T-cell (primary cell): ENCODE results near the gene IL16. TPM values are rescaled to one million over a fixed set of nuclear protein-coding genes. Genes with fewer than 3 reads are reported as not detected.

ENCODE experiments used
- ATAC-seq, 4 experiments: fragments of 200-7000 bp in 3 of 4; fragments of 150-1000 bp in 1 of 4; cut with Tn5 transposase; replicated peaks in 1 of 4; 1 replicate in 3 of 4; 2 replicates in 1 of 4; pipeline ENCODE4 v1.10.0; 2021; ENCODE audit warnings: moderate library complexity in 3 of 4, mild to moderate bottlenecking in 2 of 4, moderate number of reproducible peaks in 1 of 4
- CTCF ChIA-PET, 2 donors: fragments of 300-600 bp; sonication (Branson Sonifier 250); formaldehyde crosslinking; loops; one replicate each; lab custom pipeline; 2022; ENCODE audit warnings: antibody characterized with exemption in 2 of 2; lab: Charles Lee
- POLR2A ChIA-PET, 2 donors: fragments of 300-600 bp; sonication (Branson Sonifier 250); formaldehyde crosslinking; loops; one replicate each; lab custom pipeline; 2022; ENCODE audit warnings: antibody characterized with exemption in 2 of 2; lab: Charles Lee
- DNase-seq, 35 experiments: peaks; one replicate each; pipeline versions ENCODE4 v3.0.0 to v3.0.0-alpha.2; 2013 to 2023
- H3K27ac ChIP-seq: one replicate; pipeline ENCODE4 v1.5.1; 2013; ENCODE audit warnings: low read length
- H3K27me3 ChIP-seq, 2 experiments: replicated peaks in 1 of 2; 1 replicate in 1 of 2; 2 replicates in 1 of 2; pipeline versions ENCODE4 v1.6.1 to v1.7.0; 2013; ENCODE audit warnings: low read length in 1 of 2, mixed read lengths in 1 of 2; ENCODE audit not compliant: control insufficient read depth in 2 of 2, insufficient read depth in 2 of 2; ENCODE audit errors: extremely low read depth in 1 of 2
- H3K36me3 ChIP-seq, 2 donors: 1 replicate in 1 of 2; 2 replicates in 1 of 2; pipeline versions ENCODE4 v1.6.1 to v1.7.0; 2013; ENCODE audit warnings: low read length in 1 of 2; ENCODE audit not compliant: control insufficient read depth in 2 of 2, insufficient read depth in 1 of 2; ENCODE audit errors: extremely low read depth in 1 of 2
- H3K4me1 ChIP-seq, 2 experiments: 1 replicate in 1 of 2; 2 replicates in 1 of 2; pipeline versions ENCODE4 v1.6.1 to v1.7.0; 2013; ENCODE audit warnings: low read length in 2 of 2, mixed read lengths in 1 of 2; ENCODE audit not compliant: insufficient read depth in 2 of 2, control insufficient read depth in 1 of 2; ENCODE audit errors: extremely low read depth in 1 of 2
- H3K4me3 ChIP-seq, 2 donors: 1 replicate in 1 of 2; 2 replicates in 1 of 2; pipeline versions ENCODE4 v1.5.1 to v1.7.0; 2013; ENCODE audit warnings: mild to moderate bottlenecking in 2 of 2, low read length in 1 of 2, moderate library complexity in 1 of 2; ENCODE audit not compliant: control insufficient read depth in 1 of 2; ENCODE audit errors: extremely low read depth in 1 of 2
- H3K9me3 ChIP-seq: 2 replicates; pipeline ENCODE4 v1.7.0; 2013
- H3K27ac Mint-ChIP-seq, 2 donors: one replicate each; pipeline ENCODE4 v1.8.0; 2020 to 2021; ENCODE audit warnings: mild to moderate bottlenecking in 2 of 2, mixed read lengths in 2 of 2
- H3K27me3 Mint-ChIP-seq, 2 donors: one replicate each; pipeline ENCODE4 v1.8.0; 2021 to 2022; ENCODE audit warnings: mixed read lengths in 2 of 2
- H3K36me3 Mint-ChIP-seq: one replicate; pipeline ENCODE4 v1.8.0; 2021; ENCODE audit warnings: mixed read lengths
- H3K4me1 Mint-ChIP-seq, 3 donors: one replicate each; pipeline ENCODE4 v1.8.0; 2020 to 2022; ENCODE audit warnings: mixed read lengths in 3 of 3, mild to moderate bottlenecking in 1 of 3
- H3K4me3 Mint-ChIP-seq, 3 donors: one replicate each; pipeline ENCODE4 v1.8.0; 2020 to 2022; ENCODE audit warnings: mild to moderate bottlenecking in 3 of 3, mixed read lengths in 3 of 3, moderate library complexity in 3 of 3
- H3K9me3 Mint-ChIP-seq, 3 donors: one replicate each; pipeline ENCODE4 v1.8.0; 2020 to 2022; ENCODE audit warnings: mixed read lengths in 3 of 3
- WGBS: methylation state at CpG from one replicate; pipeline ENCODE4 v1.1.5; 2013; ENCODE audit warnings: missing lambda C conversion rate; ENCODE audit not compliant: insufficient coverage; 5-methylcytosine and 5-hydroxymethylcytosine counted together
- total RNA-seq, 35 experiments: library from RNA in 6 of 35; stranded (reverse) in 6 of 35; fragments of 120-200 nt in 1 of 35; gene quantifications; one replicate each; pipeline versions ENCODE4 v1.2.1 to v1.2.4 and lab custom pipeline; 2013 to 2026

The IL16 gene
- total RNA-seq, 5 donors from 2014 or later (not counting 1 experiment from before 2014, with no cell fraction given) = 143 to 319 (median 299) TPM

GRCh38 chr15:81303244-81304225 is 106.9 kb downstream of the IL16 start:
- H3K36me3 ChIP-seq = peaks cover 33 to 98% of the 10 kb centered on the region in 2 donors
- ChIA-PET CTCF (interaction anchor here (0.8 to 0.9 kb wide), 2 partner anchors 12 to 38 kb away, joined by 3 read pairs; no protein-coding TSS in a partner anchor), POLR2A (interaction anchor here in 1 of 2 donors (1.2 kb wide), 1 partner anchor 12 kb away, joined by 3 read pairs; no protein-coding TSS in a partner anchor)
- Mint-ChIP-seq H3K4me3 (peak overlapping the region; percentile 95 to 100 (median 100)), H3K4me1 (peaks cover 68 to 84% (median 75%) of the 10 kb centered on the region in 3 donors), H3K27me3 (no peaks in the 10 kb centered on the region), H3K9me3 (no peaks in the 10 kb centered on the region), H3K27ac (peak overlapping the region; percentile 100), H3K36me3 (peaks cover 93% of the 10 kb centered on the region)
- H3K9me3 ChIP-seq = no peaks in the 10 kb centered on the region
- H3K4me1 ChIP-seq = peaks cover 50 to 80% of the 10 kb centered on the region in 2 experiments
- 57% methylated on average over 4 of the region's 9 CpGs for WGBS
- H3K27me3 ChIP-seq = no peaks in the 10 kb centered on the region
- H3K4me3 ChIP-seq = peak overlapping the region; percentile 68 to 98
- peak in 22 of 35 experiments; percentile 26 to 71 (median 44) for DNase-seq
- peak overlapping the region; percentile 67 for H3K27ac ChIP-seq
- ATAC-seq = peak; percentile 61 to 81 (median 66)

- peaks cover 71 to 82% (median 80%) of the 10 kb centered on the region in 3 donors for H3K4me1 Mint-ChIP-seq
- H3K27me3 ChIP-seq = no peaks in the 10 kb centered on the region
- no peaks in the 10 kb centered on the region for H3K27me3 Mint-ChIP-seq
- peak overlapping the region; percentile 67 for H3K27ac ChIP-seq
- no peak for DNase-seq
- ATAC-seq = peak; percentile 7 to 42 (median 16)
- H3K9me3 ChIP-seq = no peaks in the 10 kb centered on the region
- H3K36me3 ChIP-seq = peaks cover 33 to 100% of the 10 kb centered on the region in 2 donors
- H3K4me3 Mint-ChIP-seq = peak overlapping the region; percentile 95 to 100 (median 100)
- POLR2A ChIA-PET = interaction anchor here in 1 of 2 donors (0.6 kb wide), 1 partner anchor 25 kb away, joined by 3 read pairs; no protein-coding TSS in a partner anchor
- WGBS = 0% methylated on average over 2 of the region's 5 CpGs
- H3K4me1 ChIP-seq = peaks cover 50 to 81% of the 10 kb centered on the region in 2 experiments
- H3K36me3 Mint-ChIP-seq = peaks cover 93% of the 10 kb centered on the region
- H3K9me3 Mint-ChIP-seq = no peaks in the 10 kb centered on the region
- H3K27ac Mint-ChIP-seq = peak overlapping the region; percentile 100
- H3K4me3 ChIP-seq = peak overlapping the region in 1 of 2 donors; percentile 15
- CTCF ChIA-PET = interaction anchor here (0.6 to 2.6 kb wide), 6 partner anchors 13 to 106 kb away, joined by 3 to 6 read pairs (median 3); no protein-coding TSS in a partner anchor
Observed at GRCh38 chr15:81304226-81304625, 107.5 kb downstream of the IL16 start.

- DNase-seq = no peak
- Histone ChIP-seq H3K27ac (no peak overlapping the region), H3K36me3 (peaks cover 28 to 86% of the 10 kb centered on the region in 2 donors), H3K4me3 (no peak overlapping the region), H3K27me3 (no peaks in the 10 kb centered on the region), H3K9me3 (no peaks in the 10 kb centered on the region), H3K4me1 (peaks cover 44 to 78% of the 10 kb centered on the region in 2 experiments)
- H3K27ac Mint-ChIP-seq = peak overlapping the region; percentile 61 to 69
- no peak for ATAC-seq
- 86% methylated on average over 2 of the region's 2 CpGs for WGBS
- H3K27me3 Mint-ChIP-seq = no peaks in the 10 kb centered on the region
- CTCF ChIA-PET = interaction anchor here (0.7 to 2.8 kb wide), 6 partner anchors 12 to 42 kb away, joined by 3 to 11 read pairs (median 4); no protein-coding TSS in a partner anchor
- H3K9me3 Mint-ChIP-seq = no peaks in the 10 kb centered on the region
- H3K4me3 Mint-ChIP-seq = no peak overlapping the region
- peaks cover 82 to 92% (median 89%) of the 10 kb centered on the region in 3 donors for H3K4me1 Mint-ChIP-seq
- H3K36me3 Mint-ChIP-seq = peaks cover 88% of the 10 kb centered on the region
- POLR2A ChIA-PET = interaction anchor here (0.6 to 1.1 kb wide), 2 partner anchors 16 to 836 kb away, joined by 3 read pairs; no protein-coding TSS in a partner anchor
Observed at GRCh38 chr15:81308260-81308659, 111.6 kb downstream of the IL16 start.

- Histone ChIP-seq H3K27me3 (no peaks in the 10 kb centered on the region), H3K4me3 (no peak overlapping the region), H3K36me3 (peaks cover 25 to 76% of the 10 kb centered on the region in 2 donors), H3K4me1 (peaks cover 28 to 74% of the 10 kb centered on the region in 2 experiments), H3K27ac (peak overlapping the region; percentile 29), H3K9me3 (no peaks in the 10 kb centered on the region)
- 96% methylated on average over 4 of the region's 8 CpGs for WGBS
- H3K9me3 Mint-ChIP-seq = no peaks in the 10 kb centered on the region
- H3K27ac Mint-ChIP-seq = peak overlapping the region; percentile 78 to 88
- H3K36me3 Mint-ChIP-seq = peaks cover 76% of the 10 kb centered on the region
- peak in 2 of 4 experiments; percentile 17 to 24 for ATAC-seq
- no peak for DNase-seq
- ChIA-PET CTCF (interaction anchor here in 1 of 2 donors (2.0 to 2.8 kb wide), 2 partner anchors 35 to 44 kb away, joined by 11 read pairs; no protein-coding TSS in a partner anchor), POLR2A (interaction anchor here in 1 of 2 donors (0.8 kb wide), 1 partner anchor 27 kb away, joined by 3 read pairs; no protein-coding TSS in a partner anchor)
- H3K4me1 Mint-ChIP-seq = peaks cover 78 to 90% (median 82%) of the 10 kb centered on the region in 3 donors
- no peaks in the 10 kb centered on the region for H3K27me3 Mint-ChIP-seq
- H3K4me3 Mint-ChIP-seq = peak overlapping the region in 1 of 3 donors; percentile 9
Observed at GRCh38 chr15:81309647-81310450, 113.2 kb downstream of the IL16 start.

GRCh38 chr15:81310480-81310879 is 113.8 kb downstream of the IL16 start:
- POLR2A ChIA-PET = interaction anchor here in 1 of 2 donors (0.9 kb wide), 1 partner anchor 9 kb away, joined by 3 read pairs; no protein-coding TSS in a partner anchor
- no peaks in the 10 kb centered on the region for H3K27me3 ChIP-seq
- CTCF ChIA-PET = interaction anchor here in 1 of 2 donors (1.4 kb wide), 1 partner anchor 44 kb away, joined by 3 read pairs; no protein-coding TSS in a partner anchor
- peaks cover 27 to 70% of the 10 kb centered on the region in 2 donors for H3K36me3 ChIP-seq
- Mint-ChIP-seq H3K9me3 (no peaks in the 10 kb centered on the region), H3K4me3 (no peak overlapping the region), H3K36me3 (peaks cover 76% of the 10 kb centered on the region), H3K27ac (peak overlapping the region; percentile 78 to 88), H3K27me3 (no peaks in the 10 kb centered on the region), H3K4me1 (peaks cover 83 to 91% (median 84%) of the 10 kb centered on the region in 3 donors)
- H3K4me3 ChIP-seq = no peak overlapping the region
- WGBS = 100% methylated on average over 2 of the region's 5 CpGs
- peaks cover 22 to 74% of the 10 kb centered on the region in 2 experiments for H3K4me1 ChIP-seq
- ATAC-seq (no peak), DNase-seq (no peak)
- H3K9me3 ChIP-seq = no peaks in the 10 kb centered on the region
- peak overlapping the region; percentile 37 for H3K27ac ChIP-seq
